Measurements from ENCODE around the gene RRAGD.

RRAGD gene

GRCh38 chr6:89372506-89372901 lies 39.6 kb downstream of the RRAGD start:
- peak overlapping the region; percentile 13; the same call in 1 of the 2 replicates for H3K27ac ChIP-seq
- TF ChIP-seq CTCF (conservative IDR thresholded peaks at IDR 0.05): no peak

GRCh38 chr6:89371849-89372505 lies 40.1 kb downstream of the RRAGD start:
- H3K27ac ChIP-seq: peak overlapping the region; percentile 13; the same call in 1 of the 2 replicates
- TF ChIP-seq CTCF (conservative IDR thresholded peaks at IDR 0.05): peak; percentile 96

DNA sequence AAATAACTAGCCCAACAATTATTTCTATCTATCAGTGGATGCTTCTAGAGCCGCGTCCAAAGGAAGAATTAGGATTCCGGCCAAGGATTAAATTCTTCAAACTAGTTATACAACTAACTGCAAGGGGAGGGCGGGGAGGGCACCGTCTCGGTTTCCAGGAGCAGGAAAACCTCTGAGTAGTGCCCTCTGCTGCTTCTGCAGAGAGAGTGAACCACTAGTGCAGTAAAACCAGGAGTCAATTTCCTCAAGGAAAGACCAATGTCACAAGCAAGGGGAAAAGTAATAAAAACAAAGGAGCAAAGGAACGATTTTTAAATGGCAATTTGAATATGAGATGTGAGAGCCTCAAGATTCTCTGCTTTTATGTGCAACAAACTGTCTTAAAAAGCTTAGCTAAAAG lies 43.1 kb downstream of the RRAGD start:
- H3K27ac ChIP-seq: peak overlapping the region; percentile 54
- peak; percentile 81 for TF ChIP-seq CTCF (conservative IDR thresholded peaks at IDR 0.05)

- peak overlapping the region; percentile 54 for H3K27ac ChIP-seq
- peak; percentile 57 for TF ChIP-seq CTCF (conservative IDR thresholded peaks at IDR 0.05)
These were observed 44.0 kb downstream of the RRAGD start for GRCh38 chr6:89368107-89368506.

DNA sequence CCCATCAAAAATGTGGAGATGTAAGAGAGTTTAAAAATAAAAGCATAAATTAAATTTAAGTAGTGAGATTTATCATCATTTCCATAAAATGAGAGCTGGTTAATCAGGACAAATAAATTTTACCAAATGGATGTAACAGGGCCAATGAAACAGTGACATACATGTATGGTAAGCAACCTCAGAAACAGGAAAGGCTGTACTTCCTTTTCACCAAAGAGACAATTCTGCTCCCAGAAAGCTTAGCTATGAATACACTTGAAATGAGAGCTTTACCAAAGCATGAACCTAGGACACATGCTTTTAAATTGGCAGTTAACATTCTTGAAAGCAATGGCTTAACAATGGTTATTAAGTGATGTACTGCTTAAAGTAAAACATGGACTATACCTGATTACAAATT lies 47.5 kb downstream of the RRAGD start:
- no peak for TF ChIP-seq CTCF (conservative IDR thresholded peaks at IDR 0.05)
- no peak overlapping the region for H3K27ac ChIP-seq

- H3K27ac ChIP-seq: no peak overlapping the region
- no peak for TF ChIP-seq CTCF (conservative IDR thresholded peaks at IDR 0.05)
These were observed 50.9 kb downstream of the RRAGD start for GRCh38 chr6:89361171-89361570.

DNA sequence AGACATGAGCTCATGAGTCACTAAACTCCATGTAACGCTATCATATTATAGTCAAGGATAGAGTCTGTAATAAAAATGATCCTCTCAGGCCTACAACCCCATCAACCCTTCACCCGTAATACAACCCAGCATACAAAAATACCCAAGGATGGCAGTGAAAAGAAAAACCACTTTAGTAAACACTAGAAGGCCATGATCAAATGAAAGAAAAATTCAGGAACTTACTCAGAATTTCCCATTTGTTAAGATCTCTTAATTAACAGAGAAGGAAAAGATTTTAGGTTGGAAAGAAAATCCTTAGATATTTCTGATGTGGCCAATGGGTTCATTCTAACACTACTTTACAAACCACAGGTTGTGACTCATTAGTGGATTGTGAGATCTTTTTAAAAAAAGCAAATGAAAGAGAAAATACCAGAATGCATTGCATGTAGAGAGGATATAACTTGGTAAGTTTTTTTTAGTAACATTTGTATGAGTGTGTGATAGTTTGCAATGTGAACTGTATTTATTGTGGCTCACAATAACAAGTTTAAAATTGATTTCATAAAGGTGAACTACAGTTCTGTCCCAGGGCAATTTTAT lies 51.6 kb downstream of the RRAGD start:
- no peak for TF ChIP-seq CTCF (conservative IDR thresholded peaks at IDR 0.05)
- H3K27ac ChIP-seq: no peak overlapping the region

All from VCaP (cell line).